HuH-7.5 (cell line): ENCODE data around the gene SIAE.
A peak's percentile ranks its signal among the peaks of the same experiment; 100 is the strongest.

Experiments used
- DNase-seq: peaks from one replicate; pipeline ENCODE4 v3.0.0; 2011; ENCODE audit warnings: low spot score

Gene SIAE, protein sequence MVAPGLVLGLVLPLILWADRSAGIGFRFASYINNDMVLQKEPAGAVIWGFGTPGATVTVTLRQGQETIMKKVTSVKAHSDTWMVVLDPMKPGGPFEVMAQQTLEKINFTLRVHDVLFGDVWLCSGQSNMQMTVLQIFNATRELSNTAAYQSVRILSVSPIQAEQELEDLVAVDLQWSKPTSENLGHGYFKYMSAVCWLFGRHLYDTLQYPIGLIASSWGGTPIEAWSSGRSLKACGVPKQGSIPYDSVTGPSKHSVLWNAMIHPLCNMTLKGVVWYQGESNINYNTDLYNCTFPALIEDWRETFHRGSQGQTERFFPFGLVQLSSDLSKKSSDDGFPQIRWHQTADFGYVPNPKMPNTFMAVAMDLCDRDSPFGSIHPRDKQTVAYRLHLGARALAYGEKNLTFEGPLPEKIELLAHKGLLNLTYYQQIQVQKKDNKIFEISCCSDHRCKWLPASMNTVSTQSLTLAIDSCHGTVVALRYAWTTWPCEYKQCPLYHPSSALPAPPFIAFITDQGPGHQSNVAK

DNA sequence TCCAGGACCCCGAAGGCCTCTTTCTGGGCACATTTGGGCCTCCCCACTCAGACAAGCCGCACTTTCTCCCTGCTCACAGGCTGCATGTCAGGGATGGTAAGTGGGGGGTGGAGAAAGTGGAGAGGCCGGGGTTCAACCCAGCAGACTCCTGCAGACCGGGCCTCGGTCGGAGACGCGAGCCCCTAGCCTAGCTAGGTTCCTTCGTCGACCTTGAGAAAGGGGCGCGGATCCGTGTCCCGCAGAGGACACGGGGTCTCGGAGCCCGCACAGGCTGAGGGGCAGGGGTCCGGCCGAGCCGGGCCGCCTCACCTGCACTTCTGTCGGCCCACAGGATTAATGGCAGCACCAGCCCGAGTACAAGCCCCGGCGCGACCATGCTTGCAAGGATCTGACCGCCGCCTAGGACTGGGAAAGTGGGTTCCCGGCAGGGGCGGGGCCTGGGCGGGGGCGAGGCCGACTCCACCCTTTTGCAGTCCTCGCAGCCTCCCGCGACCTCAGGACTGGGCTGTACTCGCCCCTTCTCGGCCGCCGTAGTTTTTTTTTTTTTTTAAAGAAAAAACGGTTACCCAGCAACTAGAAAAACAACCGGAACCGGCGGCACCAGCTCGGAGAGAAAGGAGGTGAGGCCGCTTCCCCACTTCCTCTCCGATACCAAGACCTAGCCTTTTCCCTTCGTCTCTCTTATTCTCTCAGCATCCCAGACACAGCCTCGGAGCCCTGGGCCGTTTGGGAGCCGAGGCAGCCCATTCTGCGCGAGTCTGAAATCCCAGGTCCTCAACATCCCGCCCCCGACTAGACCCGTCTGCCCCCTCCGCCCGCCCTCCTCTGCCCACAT is at the start of gene SIAE, which contains the start of gene SPA17:
Gene SIAE, minus strand, starts transcription at position 407 of the 835 bp plus-strand sequence. Its CDS starts 31 bp downstream, at position 376.
Gene SPA17, plus strand, starts transcription at position 572 of the 835 bp plus-strand sequence. CDS start 1,361 bp downstream, outside the sequence.
- peak; percentile 72 for DNase-seq

DNA sequence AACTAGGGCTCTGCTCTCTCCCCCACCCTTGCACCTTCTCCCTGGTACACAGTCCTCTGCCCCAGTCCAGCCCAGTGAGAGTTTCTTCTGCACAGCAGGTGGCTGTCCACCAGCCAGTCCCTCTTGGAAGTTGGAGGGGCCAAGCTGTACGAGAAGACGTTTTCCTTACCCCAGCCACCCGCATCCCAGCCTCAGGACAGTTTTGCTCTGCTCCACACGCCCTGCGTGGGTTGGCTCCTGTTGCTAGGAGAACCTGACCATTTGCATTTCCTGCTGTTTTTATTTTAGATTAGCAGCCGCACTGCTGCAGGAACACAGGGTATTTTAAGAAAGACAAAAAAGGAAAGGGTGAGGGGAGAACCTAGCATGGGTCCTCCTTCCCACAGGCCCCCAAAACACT is 48.6 kb upstream of the SIAE start:
- DNase-seq, result no peak

DNA sequence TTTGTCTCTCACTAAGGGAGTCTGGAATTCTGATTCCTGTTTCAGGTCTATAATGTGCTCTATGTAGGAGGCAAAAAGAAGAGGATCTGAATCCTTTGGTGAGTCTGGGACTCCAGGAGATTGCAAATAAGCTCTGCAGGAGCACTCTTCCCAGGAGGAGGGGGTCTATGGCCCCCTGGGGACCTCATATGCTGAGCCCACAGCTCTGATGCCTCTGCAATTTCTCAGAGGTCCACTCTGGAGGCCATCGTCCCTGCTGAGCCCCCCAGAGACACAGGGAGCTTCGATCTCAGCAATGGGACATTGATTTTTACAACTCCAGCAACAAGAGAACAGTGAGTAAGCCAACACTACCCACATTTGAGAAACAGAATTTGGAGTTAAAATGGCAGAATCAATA is 46.0 kb upstream of the SIAE start:
- no peak for DNase-seq

DNA sequence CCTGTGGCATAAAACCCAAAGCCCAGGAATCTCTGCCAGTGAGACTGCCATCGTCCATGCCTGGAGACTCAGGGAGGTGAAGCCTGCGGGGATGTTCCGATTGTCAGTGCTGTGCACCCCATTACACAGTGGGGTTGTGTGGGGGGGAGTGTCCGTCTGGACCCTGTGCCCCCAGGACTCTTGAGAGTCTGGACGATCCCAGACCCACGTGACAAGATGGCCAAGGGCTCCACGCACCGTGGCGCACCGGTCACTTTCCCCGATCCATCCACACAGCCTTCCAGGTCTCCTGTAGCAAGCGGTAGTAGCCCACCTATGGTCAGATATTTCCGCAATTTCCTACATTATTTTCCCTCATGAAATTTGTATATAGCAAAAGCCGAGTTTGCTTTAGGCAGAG is 45.3 kb upstream of the SIAE start:
- DNase-seq, result no peak

DNA sequence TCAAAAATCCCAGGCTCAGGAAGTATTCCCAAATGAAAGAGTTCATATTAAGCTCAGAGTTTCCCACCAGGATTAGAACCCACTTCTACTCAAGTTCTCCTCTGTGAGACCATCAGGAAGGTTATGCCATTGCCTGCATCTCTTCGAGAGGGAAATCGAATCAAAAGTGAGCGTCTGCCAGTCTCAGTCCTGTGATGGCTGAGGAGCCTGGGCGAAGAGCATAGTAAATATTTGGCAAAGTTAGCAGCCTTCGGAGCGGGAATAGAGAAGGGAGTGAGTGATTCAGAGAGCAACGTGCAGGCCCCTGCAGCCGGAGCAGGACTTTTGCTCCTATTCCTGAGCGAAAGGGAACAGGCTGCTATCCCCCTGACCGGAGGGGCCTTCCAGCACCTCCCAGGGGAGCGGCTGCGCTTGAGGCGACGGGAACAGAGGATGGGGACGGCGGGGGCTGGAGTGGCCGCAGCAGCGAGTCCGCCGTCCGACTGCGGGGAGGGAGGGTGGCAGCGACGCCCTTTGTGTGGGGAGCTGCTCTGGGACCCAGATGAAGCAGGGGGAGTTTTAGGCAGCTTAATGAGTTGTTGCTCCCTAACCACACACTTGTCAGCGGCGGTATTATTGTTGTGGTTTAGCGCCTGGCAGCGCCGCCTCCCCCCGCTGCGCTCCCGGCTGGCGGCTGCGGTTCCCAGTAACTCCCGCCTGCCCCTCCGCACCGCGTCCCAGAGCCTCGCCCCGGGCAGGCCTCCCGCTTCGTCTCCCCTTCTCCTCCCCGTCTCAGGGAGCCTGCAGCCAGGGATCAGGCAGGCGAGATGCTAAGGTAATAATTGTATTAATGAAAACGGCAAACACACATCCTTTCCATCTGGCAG is 44.5 kb upstream of the SIAE start:
- DNase-seq, result no peak

GRCh38 chr11:124717421-124717785 is 43.9 kb upstream of the SIAE start:
- DNase-seq, result no peak

DNA sequence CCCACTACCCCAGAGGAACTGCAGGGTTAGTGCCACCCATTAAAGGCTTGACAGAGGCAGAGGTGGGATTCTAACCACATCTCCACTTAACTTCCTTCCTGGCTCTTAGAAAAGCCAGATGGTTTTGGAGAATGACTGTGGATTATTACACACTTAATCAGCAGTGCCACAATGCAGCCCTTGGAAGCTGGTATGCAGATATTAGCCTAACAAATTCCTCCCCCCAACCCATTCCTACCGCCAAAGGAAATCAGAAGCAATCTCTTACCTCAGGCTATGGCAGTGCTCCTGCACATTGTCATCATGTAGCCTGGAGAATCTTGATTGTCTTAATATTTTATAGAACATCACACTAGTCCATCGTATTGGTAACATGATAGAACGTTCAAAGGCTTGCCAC is 43.1 kb upstream of the SIAE start:
- DNase-seq, result no peak

GRCh38 chr11:124712392-124712791 is 38.9 kb upstream of the SIAE start:
- no peak for DNase-seq

GRCh38 chr11:124707829-124708228 is 34.3 kb upstream of the SIAE start:
- no peak for DNase-seq

DNA sequence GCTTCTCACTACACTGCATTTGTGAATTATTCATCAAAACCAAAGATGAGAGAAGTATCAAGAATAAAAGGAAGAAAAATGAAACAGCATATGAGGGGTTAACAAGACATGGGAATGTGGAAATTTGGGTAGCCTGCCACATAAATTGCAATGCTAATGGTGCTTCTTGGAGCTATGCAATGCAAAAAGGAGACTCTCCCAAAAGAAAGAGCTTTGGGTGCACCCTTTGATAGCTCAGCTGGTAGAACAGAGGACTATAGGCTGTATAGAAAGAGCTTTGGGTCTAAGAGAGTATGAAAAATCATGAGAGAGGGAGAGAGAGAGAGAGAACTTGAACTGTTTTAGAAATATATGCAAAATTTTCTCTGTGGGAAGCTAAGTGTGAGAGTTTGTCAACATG is 26.5 kb upstream of the SIAE start:
- no peak for DNase-seq

DNA sequence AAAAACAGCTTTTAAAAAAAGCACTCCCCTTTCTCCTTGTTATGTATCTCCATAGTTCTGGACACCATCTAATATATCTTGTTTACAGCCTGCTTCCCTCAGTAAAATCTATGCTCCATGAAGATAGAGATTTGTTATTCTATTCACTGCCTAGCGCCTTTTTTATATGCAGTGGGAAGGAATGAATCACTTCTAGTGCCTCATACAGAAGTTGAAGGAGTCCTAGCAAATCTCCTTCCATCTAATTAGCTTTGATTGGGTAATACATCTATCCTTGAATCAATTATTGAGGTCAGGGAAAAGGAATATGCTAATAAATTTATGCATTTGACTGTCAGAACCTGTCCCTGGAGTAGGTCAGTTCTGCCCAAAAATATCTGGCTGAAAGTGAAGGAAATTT is 26.0 kb upstream of the SIAE start:
- DNase-seq, result no peak

GRCh38 chr11:124693142-124693541 is 19.6 kb upstream of the SIAE start:
- no peak for DNase-seq

DNA sequence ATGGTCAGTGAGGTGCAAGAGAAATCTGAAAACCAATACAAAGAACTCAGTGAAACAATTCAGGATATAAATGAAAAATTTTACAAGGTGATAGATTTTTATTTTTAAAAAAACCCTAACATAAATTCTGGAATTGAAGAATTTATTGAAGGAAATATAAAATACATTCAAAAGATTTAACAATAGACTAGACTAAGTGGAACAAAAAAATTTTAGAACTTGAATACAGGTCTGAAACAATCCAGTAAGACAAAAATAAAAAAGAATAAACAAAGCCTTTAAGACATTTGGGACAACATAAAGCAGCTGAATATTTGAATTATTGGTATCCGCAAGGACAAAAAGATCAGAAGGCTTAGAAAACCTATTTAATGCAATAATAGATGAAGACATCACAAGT is 8.9 kb upstream of the SIAE start:
- DNase-seq, result no peak

DNA sequence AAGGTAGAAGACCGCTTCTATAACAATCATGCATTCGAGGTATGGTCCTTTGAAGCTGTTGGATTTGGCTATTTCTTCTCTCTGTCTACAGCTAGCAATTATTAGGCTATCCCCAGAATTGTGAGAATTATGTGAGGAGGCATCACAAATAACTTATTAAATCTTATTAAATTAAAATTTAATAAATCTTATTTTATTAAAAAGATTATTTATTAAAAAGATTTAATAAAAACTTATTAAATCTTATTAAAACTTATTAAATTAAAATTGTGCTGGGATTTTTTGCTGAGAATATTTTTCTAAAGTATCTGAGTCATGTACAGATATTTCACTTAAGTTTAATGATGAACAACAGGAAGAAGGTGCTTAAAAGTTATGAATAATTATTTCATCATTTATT is 7.9 kb upstream of the SIAE start:
- DNase-seq, result no peak

DNA sequence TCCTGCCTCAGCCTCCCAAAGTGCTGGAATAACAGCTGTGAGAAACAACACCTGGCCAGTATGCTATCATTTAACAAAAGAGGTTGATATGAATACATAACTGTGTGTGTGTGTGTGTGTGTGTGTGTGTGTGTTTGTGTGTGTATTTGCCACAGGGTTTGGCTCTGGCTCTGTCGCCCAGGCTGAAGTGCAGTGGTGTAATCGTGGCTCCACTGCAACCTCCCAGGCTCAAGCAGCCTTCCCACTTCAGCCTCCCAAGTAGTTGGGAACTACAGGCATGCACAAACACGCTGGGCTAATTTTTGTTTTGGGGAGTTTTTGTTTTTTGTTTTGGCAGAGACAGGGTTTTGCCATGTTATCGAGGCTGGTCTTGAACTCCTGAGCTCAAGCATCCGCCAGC is 4.9 kb upstream of the SIAE start:
- DNase-seq, result no peak

GRCh38 chr11:124676386-124676785 is 2.8 kb upstream of the SIAE start:
- no peak for DNase-seq

DNA sequence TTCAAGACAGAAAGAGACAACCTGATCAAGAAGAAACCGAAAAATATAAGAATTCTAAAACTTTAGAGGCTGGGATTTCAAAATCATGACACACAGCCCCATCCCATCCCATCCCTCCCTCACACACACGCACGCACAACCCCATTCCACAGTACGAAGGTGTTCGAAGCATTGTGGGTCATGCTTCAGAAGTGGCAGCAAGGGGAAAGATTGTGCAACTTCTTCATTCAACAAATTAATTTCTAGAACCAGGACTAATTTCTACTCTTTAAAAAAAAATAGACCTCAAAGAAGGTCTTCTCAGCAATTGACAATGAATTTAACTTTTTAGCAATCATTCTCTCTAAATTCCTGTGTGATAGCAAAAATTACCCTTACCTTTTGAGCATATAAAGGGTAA is 1.0 kb upstream of the SIAE start:
- no peak for DNase-seq

DNA sequence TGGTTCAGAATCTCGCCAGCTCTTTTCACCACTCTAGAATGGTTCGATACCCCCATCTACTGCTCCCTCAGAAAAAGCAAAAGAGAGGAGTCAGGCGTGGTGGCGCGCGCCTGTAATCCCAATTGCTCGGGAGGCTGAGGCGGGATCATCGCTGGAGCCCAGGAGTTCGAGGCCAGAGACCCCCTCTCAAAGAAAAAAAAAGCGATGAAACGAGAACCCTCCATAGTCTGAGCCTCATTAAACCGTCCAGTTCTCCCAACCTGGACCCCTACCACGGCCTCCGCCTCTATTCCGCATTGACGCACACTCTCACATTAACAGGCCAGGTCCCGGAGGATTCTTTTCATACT is 604 bp upstream of the SIAE start:
- DNase-seq, result no peak

GRCh38 chr11:124672536-124673215 is 863 bp downstream of the SIAE start:
- DNase-seq, result no peak

DNA sequence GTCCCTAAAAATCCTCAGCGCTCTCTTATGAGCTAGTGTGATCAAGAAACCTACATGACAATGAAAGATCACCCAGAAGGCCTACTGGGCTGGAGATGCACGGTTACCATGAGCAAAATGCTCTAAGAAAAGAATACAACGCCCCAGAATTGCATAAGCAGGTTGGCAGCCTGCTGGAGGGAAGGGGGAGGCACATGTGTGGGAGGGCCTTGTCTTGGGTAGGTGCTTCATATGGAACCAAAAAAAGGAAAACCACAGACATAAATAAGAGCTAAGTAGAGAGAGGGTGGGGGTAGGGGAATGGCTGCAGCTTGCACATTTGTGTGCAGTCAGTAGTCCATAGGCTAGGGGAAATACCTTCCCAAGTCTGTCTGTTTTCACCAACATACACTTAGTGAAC is 2.8 kb downstream of the SIAE start:
- no peak for DNase-seq

DNA sequence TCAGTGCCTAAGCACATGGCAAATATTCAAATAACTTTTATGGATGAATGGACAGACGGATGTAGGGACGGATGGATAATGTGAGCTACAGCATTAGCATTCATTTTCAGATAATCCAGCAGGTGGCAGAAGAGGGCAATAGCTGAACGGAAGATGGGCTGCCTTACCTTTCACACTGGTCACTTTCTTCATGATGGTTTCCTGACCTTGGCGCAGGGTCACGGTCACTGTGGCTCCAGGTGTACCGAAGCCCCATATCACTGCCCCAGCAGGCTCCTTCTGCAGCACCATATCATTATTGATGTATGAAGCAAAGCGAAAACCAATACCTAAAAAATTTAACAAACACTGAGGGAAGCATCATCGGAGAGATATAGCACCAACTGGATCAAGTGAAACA is 4.3 kb downstream of the SIAE start:
- DNase-seq, result peak; percentile 28

- no peak for DNase-seq
These were observed 5.9 kb downstream of the SIAE start for GRCh38 chr11:124667601-124668000.
